H9 (cell line): ENCODE measurements around the gene C19orf25. TPM values are rescaled to one million over a fixed set of nuclear protein-coding genes. Genes with fewer than 3 reads are reported as not detected.
"Not testable (repeated sequence)": the region's sequence is repeated elsewhere in the genome, so short reads cannot be mapped to it uniquely, and the experiment has no call there.

Source experiments
- DNase-seq: peaks from one replicate; pipeline ENCODE4 v3.0.0-alpha.2; 2017
- H2AFZ ChIP-seq: one replicate; pipeline ENCODE4 v1.6.1; 2013; ENCODE audit warnings: mild to moderate bottlenecking, low read length, control low read depth, moderate library complexity
- H2AK5ac ChIP-seq: 2 replicates; pipeline ENCODE4 v1.6.1; 2013; ENCODE audit warnings: low read length, control low read depth, mixed read lengths; ENCODE audit not compliant: insufficient read length
- H2BK120ac ChIP-seq: one replicate; pipeline ENCODE4 v1.6.1; 2013; ENCODE audit warnings: low read depth, mild to moderate bottlenecking, low read length, control low read depth, inconsistent platforms; ENCODE audit not compliant: poor library complexity, severe bottlenecking
- H2BK12ac ChIP-seq: 2 replicates; pipeline ENCODE4 v1.6.1; 2013; ENCODE audit warnings: low read length, control low read depth, mixed read lengths, low read depth; ENCODE audit not compliant: insufficient read length
- H2BK15ac ChIP-seq: 2 replicates; pipeline ENCODE4 v1.6.1; 2013; ENCODE audit warnings: low read depth, low read length, control low read depth
- H2BK20ac ChIP-seq: one replicate; pipeline ENCODE4 v1.6.1; 2013; ENCODE audit warnings: low read depth, mild to moderate bottlenecking, low read length, control low read depth, inconsistent platforms; ENCODE audit not compliant: poor library complexity, severe bottlenecking
- H2BK5ac ChIP-seq: 2 replicates; pipeline ENCODE4 v1.6.1; 2013; ENCODE audit warnings: low read length, control low read depth, mixed read lengths; ENCODE audit not compliant: insufficient read length
- H3K14ac ChIP-seq: 2 replicates; pipeline ENCODE4 v1.6.1; 2013; ENCODE audit warnings: low read length, control low read depth; ENCODE audit not compliant: insufficient read depth
- H3K18ac ChIP-seq: 2 replicates; pipeline ENCODE4 v1.6.1; 2013; ENCODE audit warnings: low read depth, mild to moderate bottlenecking, mixed read lengths, low read length, control low read depth; ENCODE audit not compliant: insufficient read length
- H3K23ac ChIP-seq: 2 replicates; pipeline ENCODE4 v1.6.1; 2013; ENCODE audit warnings: low read length, control low read depth, mixed read lengths, low read depth; ENCODE audit not compliant: insufficient read length
- H3K23me2 ChIP-seq: 2 replicates; pipeline ENCODE4 v1.6.1; 2013; ENCODE audit warnings: low read depth, mild to moderate bottlenecking, mixed read lengths, low read length, control low read depth; ENCODE audit not compliant: insufficient read length, poor library complexity, severe bottlenecking
- H3K27ac ChIP-seq: 2 replicates; pipeline ENCODE4 v1.5.1; 2013; ENCODE audit warnings: low read length, control low read depth, mixed read lengths, low read depth; ENCODE audit not compliant: insufficient read length
- H3K27me3 ChIP-seq: 2 replicates; pipeline ENCODE4 v1.6.1; 2013; ENCODE audit warnings: low read length, control low read depth, inconsistent platforms; ENCODE audit not compliant: insufficient read depth
- H3K4ac ChIP-seq: 2 replicates; pipeline ENCODE4 v1.6.1; 2013; ENCODE audit warnings: low read depth, mild to moderate bottlenecking, control low read depth, inconsistent platforms, low read length, moderate library complexity
- H3K4me1 ChIP-seq: 2 replicates; pipeline ENCODE4 v1.6.1; 2013; ENCODE audit warnings: low read length, control low read depth, inconsistent platforms; ENCODE audit not compliant: insufficient read depth
- H3K4me2 ChIP-seq: 2 replicates; pipeline ENCODE4 v1.6.1; 2013; ENCODE audit warnings: low read length, control low read depth, mixed read lengths; ENCODE audit not compliant: insufficient read length, insufficient read depth
- H3K56ac ChIP-seq: 2 replicates; pipeline ENCODE4 v1.6.1; 2013; ENCODE audit warnings: low read depth, mild to moderate bottlenecking, mixed read lengths, low read length, control low read depth; ENCODE audit not compliant: insufficient read length
- H3K79me1 ChIP-seq: 2 replicates; pipeline ENCODE4 v1.6.1; 2013; ENCODE audit warnings: low read depth, mild to moderate bottlenecking, moderate library complexity, low read length, control low read depth, inconsistent platforms; ENCODE audit not compliant: insufficient read depth, poor library complexity, severe bottlenecking
- H3K79me2 ChIP-seq: 2 replicates; pipeline ENCODE4 v1.6.1; 2013; ENCODE audit warnings: low read length, control low read depth, inconsistent platforms; ENCODE audit not compliant: insufficient read depth
- H3K9ac ChIP-seq: 2 replicates; pipeline ENCODE4 v1.6.1; 2013; ENCODE audit warnings: low read length, control low read depth, mixed read lengths; ENCODE audit not compliant: insufficient read length; ENCODE audit errors: extremely low read depth
- H3K9me3 ChIP-seq: one replicate; pipeline ENCODE4 v1.6.1; 2013; ENCODE audit warnings: low read depth, low read length, inconsistent platforms; ENCODE audit not compliant: control insufficient read depth
- H3T11ph ChIP-seq: one replicate; pipeline ENCODE4 v1.6.1; 2013; ENCODE audit warnings: mild to moderate bottlenecking, low read length, control low read depth, inconsistent platforms
- H4K20me1 ChIP-seq: one replicate; pipeline ENCODE4 v1.6.1; 2013; ENCODE audit not compliant: control insufficient read depth, insufficient read length, insufficient read depth
- H4K5ac ChIP-seq: 2 replicates; pipeline ENCODE4 v1.6.1; 2013; ENCODE audit warnings: low read depth, mild to moderate bottlenecking, mixed read lengths, low read length, control low read depth; ENCODE audit not compliant: insufficient read length
- H4K8ac ChIP-seq: replicated peaks from 2 replicates; pipeline ENCODE4 v1.6.1; 2013; ENCODE audit warnings: low read length, control low read depth, mixed read lengths, low read depth; ENCODE audit not compliant: insufficient read length
- H4K91ac ChIP-seq: 2 replicates; pipeline ENCODE4 v1.6.1; 2013; ENCODE audit warnings: low read depth, mild to moderate bottlenecking, moderate library complexity, mixed read lengths, low read length, control low read depth; ENCODE audit not compliant: insufficient read length
- H3K27ac Mint-ChIP-seq, 3 experiments: 2 replicates in 2 of 3; 3 replicates in 1 of 3; pipeline ENCODE4 v1.8.0; 2020 to 2021; ENCODE audit warnings: mixed read lengths in 3 of 3, mild to moderate bottlenecking in 1 of 3, moderate library complexity in 1 of 3
- H3K27me3 Mint-ChIP-seq: 2 replicates; pipeline ENCODE4 v1.8.0; 2021; ENCODE audit warnings: low read depth, mild to moderate bottlenecking, moderate library complexity, mixed read lengths
- H3K36me3 Mint-ChIP-seq, 3 experiments: 2 replicates in 2 of 3; 3 replicates in 1 of 3; pipeline ENCODE4 v1.8.0; 2020 to 2021; ENCODE audit warnings: low read depth in 3 of 3, mixed read lengths in 3 of 3; ENCODE audit not compliant: insufficient read depth in 1 of 3
- H3K4me1 Mint-ChIP-seq, 2 experiments: 2 replicates each; pipeline ENCODE4 v1.8.0; 2020; ENCODE audit warnings: mixed read lengths in 2 of 2
- H3K4me3 Mint-ChIP-seq, 2 experiments: 2 replicates in 1 of 2; 3 replicates in 1 of 2; pipeline ENCODE4 v1.8.0; 2020 to 2021; ENCODE audit warnings: mild to moderate bottlenecking in 2 of 2, mixed read lengths in 2 of 2, moderate library complexity in 1 of 2
- H3K9me3 Mint-ChIP-seq, 2 experiments: 2 replicates in 1 of 2; 3 replicates in 1 of 2; pipeline ENCODE4 v1.8.0; 2020; ENCODE audit warnings: mild to moderate bottlenecking in 2 of 2, mixed read lengths in 2 of 2, moderate library complexity in 1 of 2
- CTCF ChIP-seq: fragments of 200-600 bp; sonication (generic); conservative IDR thresholded peaks from 3 replicates; pipeline ENCODE4 v1.8.0; 2021; ENCODE audit warnings: antibody characterized with exemption, mild to moderate bottlenecking
- WGBS: extraction: QIAGEN DNeasy Blood & Tissue Kit; methylation state at CpG from one replicate; pipeline ENCODE4 v1.1.7; 2013; ENCODE audit warnings: missing lambda C conversion rate, low lambda C conversion rate, mixed read lengths; ENCODE audit not compliant: insufficient read length; ENCODE audit errors: extremely low coverage; 5-methylcytosine and 5-hydroxymethylcytosine counted together
- total RNA-seq: library from RNA; stranded (reverse); gene quantifications from 2 replicates; pipeline ENCODE4 v1.2.1, GENCODE V29; 2021

Gene C19orf25
- total RNA-seq, 1 experiment from 2014 or later = 36.8 TPM

GRCh38 chr19:1481224-1481892, 2.3 kb upstream of the C19orf25 start:
- Histone ChIP-seq H3T11ph (no peak overlapping the region), H2AK5ac (no peak overlapping the region)

GRCh38 chr19:1477056-1477455, 2.0 kb downstream of the C19orf25 start:
- H3K9me3 Mint-ChIP-seq, H4K91ac ChIP-seq, H2BK120ac ChIP-seq, H3K27me3 ChIP-seq, H3K79me2 ChIP-seq, H2BK5ac ChIP-seq, H3K4me2 ChIP-seq, H3K9ac ChIP-seq, H2BK15ac ChIP-seq, H2AK5ac ChIP-seq, H4K8ac ChIP-seq, H3K79me1 ChIP-seq, H3K14ac ChIP-seq, H2BK20ac ChIP-seq, H3K23me2 ChIP-seq, H3T11ph ChIP-seq, H3K4ac ChIP-seq, H3K18ac ChIP-seq, H3K9me3 ChIP-seq, H3K56ac ChIP-seq, H3K27ac Mint-ChIP-seq, H3K4me1 ChIP-seq, H2BK12ac ChIP-seq, H2AFZ ChIP-seq, H4K5ac ChIP-seq, H4K20me1 ChIP-seq, H3K23ac ChIP-seq, H3K27ac ChIP-seq: not testable (repeated sequence)
- no CpG with 5 or more reads among the region's 9 CpGs for WGBS
- Mint-ChIP-seq H3K36me3 (peaks cover 5 to 13% (median 11%) of the 10 kb centered on the region in 3 experiments; a peak in 6 of 7 replicates), H3K27me3 (peaks cover 15% of the 10 kb centered on the region), H3K4me1 (peaks cover 0 to 11% of the 10 kb centered on the region in 2 experiments; a peak in 2 of 4 replicates), H3K4me3 (peak overlapping the region; percentile 29 to 63; a peak in 3 of 5 replicates)
- peak; percentile 27 for DNase-seq

More at GRCh38 chr19:1481224-1481892, 2.3 kb upstream of the C19orf25 start:
- Mint-ChIP-seq H3K9me3 (no peaks in the 10 kb centered on the region), H3K4me3 (no peak overlapping the region), H3K4me1 (peaks cover 0 to 9% of the 10 kb centered on the region in 2 experiments; a peak in 2 of 4 replicates), H3K36me3 (peaks cover 5 to 11% (median 7%) of the 10 kb centered on the region in 3 experiments; a peak in 6 of 7 replicates), H3K27ac (no peak overlapping the region; a peak in 1 of 7 replicates), H3K27me3 (no peaks in the 10 kb centered on the region; the same call in 1 of the 2 replicates)
- no peak overlapping the region for H2BK12ac ChIP-seq
- WGBS = no CpG with 5 or more reads among the region's 26 CpGs
- H3K79me2 ChIP-seq = no peaks in the 10 kb centered on the region
- H3K14ac ChIP-seq = no peak overlapping the region
- no peaks in the 10 kb centered on the region for H3K79me1 ChIP-seq
- no peak overlapping the region for H2AFZ ChIP-seq
- no peak overlapping the region for H4K91ac ChIP-seq
- no peak overlapping the region for H2BK20ac ChIP-seq
- H2BK5ac ChIP-seq = no peak overlapping the region
- peak; percentile 27 for DNase-seq
- H3K23me2 ChIP-seq = peaks cover 3% of the 10 kb centered on the region
- no peaks in the 10 kb centered on the region for H4K20me1 ChIP-seq
- H3K9ac ChIP-seq = no peak overlapping the region
- no peaks in the 10 kb centered on the region for H3K27me3 ChIP-seq
- H3K9me3 ChIP-seq = no peaks in the 10 kb centered on the region
- no peak overlapping the region for H2BK15ac ChIP-seq
- H3K18ac ChIP-seq = no peak overlapping the region
- H2BK120ac ChIP-seq = no peak overlapping the region
- no peaks in the 10 kb centered on the region for H3K4me1 ChIP-seq
- no peak overlapping the region for H3K23ac ChIP-seq
- no peak overlapping the region for H3K56ac ChIP-seq
- no peak overlapping the region for H4K8ac ChIP-seq
- TF ChIP-seq CTCF = no peak
- H3K4ac ChIP-seq = no peak overlapping the region
- H3K27ac ChIP-seq = no peak overlapping the region
- H4K5ac ChIP-seq = no peak overlapping the region
- no peak overlapping the region for H3K4me2 ChIP-seq
